ENCODE data around the gene CLMP. TPM values are rescaled to one million over a fixed set of nuclear protein-coding genes. Genes with fewer than 3 reads are reported as not detected.

CLMP gene
- total RNA-seq, 2 experiments from 2014 or later = 0.09 TPM; not detected in 1

DNA sequence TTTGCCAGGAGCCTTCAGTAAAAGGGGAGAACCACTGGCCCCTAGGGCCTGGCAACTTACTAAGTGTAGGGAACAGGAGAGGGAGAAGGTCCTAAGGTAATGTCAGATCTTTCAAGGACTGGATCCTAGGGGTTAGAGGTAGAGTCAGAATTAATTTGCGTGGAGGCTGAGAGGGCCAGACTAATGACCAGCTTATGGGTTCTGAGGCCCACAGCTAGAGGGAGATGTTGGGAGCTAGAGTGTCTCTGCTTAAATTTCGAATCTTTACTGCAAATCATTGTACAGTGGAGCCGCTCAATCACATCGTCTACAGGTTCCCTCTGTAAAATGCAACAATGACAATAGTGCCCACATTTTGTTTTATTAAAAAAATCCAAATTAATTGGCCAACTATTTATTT, 31.4 kb downstream of the CLMP start:
- POLR2A ChIA-PET = no interaction called here
- peaks cover 2% of the 10 kb centered on the region for H3K27me3 Mint-ChIP-seq

GRCh38 chr11:123161376-123162030, 33.5 kb downstream of the CLMP start:
- intact Hi-C loops (cut with micrococcal nuclease) = no loop called here
- ChIA-PET CTCF (interaction anchor here (0.9 to 7.0 kb wide), 3 partner anchors 50 to 90 kb away, joined by 3 to 53 read pairs (median 4); no protein-coding TSS in a partner anchor), POLR2A (interaction anchor here (1.0 to 1.2 kb wide), 2 partner anchors 9 to 18 kb away, joined by 3 read pairs; no protein-coding TSS in a partner anchor)
- TF ChIP-seq, protein P1, sequence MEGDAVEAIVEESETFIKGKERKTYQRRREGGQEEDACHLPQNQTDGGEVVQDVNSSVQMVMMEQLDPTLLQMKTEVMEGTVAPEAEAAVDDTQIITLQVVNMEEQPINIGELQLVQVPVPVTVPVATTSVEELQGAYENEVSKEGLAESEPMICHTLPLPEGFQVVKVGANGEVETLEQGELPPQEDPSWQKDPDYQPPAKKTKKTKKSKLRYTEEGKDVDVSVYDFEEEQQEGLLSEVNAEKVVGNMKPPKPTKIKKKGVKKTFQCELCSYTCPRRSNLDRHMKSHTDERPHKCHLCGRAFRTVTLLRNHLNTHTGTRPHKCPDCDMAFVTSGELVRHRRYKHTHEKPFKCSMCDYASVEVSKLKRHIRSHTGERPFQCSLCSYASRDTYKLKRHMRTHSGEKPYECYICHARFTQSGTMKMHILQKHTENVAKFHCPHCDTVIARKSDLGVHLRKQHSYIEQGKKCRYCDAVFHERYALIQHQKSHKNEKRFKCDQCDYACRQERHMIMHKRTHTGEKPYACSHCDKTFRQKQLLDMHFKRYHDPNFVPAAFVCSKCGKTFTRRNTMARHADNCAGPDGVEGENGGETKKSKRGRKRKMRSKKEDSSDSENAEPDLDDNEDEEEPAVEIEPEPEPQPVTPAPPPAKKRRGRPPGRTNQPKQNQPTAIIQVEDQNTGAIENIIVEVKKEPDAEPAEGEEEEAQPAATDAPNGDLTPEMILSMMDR (IDR thresholded peaks at IDR 0.05) = no peak
- no peaks in the 10 kb centered on the region for H3K9me3 Mint-ChIP-seq
- peaks cover 17% of the 10 kb centered on the region for H3K4me1 Mint-ChIP-seq (ENCODE audit: low read depth)
- no peak overlapping the region for H3K27ac Mint-ChIP-seq
- H3K36me3 Mint-ChIP-seq (ENCODE audit: low read depth) = no peaks in the 10 kb centered on the region
- H3K27me3 Mint-ChIP-seq = peaks cover 1% of the 10 kb centered on the region
- no peak for ATAC-seq
- DNase-seq = no peak
- H3K4me3 Mint-ChIP-seq = no peak overlapping the region

More for the DNA sequence above, 31.4 kb downstream of the CLMP start:
- ATAC-seq = no peak
- Mint-ChIP-seq H3K9me3 (no peaks in the 10 kb centered on the region), H3K36me3 (ENCODE audit: low read depth) (no peaks in the 10 kb centered on the region), H3K4me1 (ENCODE audit: low read depth) (peaks cover 17% of the 10 kb centered on the region), H3K4me3 (no peak overlapping the region), H3K27ac (no peak overlapping the region)
- no peak for DNase-seq
- intact Hi-C loops (cut with micrococcal nuclease) = no loop called here
- CTCF ChIA-PET = interaction anchor here (1.5 to 7.0 kb wide), 5 partner anchors 11 to 82 kb away, joined by 3 to 53 read pairs (median 8); no protein-coding TSS in a partner anchor
- TF ChIP-seq, protein P1 (IDR thresholded peaks at IDR 0.05) = no peak

GRCh38 chr11:123159183-123159857, 35.7 kb downstream of the CLMP start:
- peaks cover 1% of the 10 kb centered on the region for H3K27me3 Mint-ChIP-seq
- CTCF ChIA-PET = no interaction called here
- intact Hi-C loops (cut with micrococcal nuclease) = loop anchor here (5.0 kb wide), 1 partner anchor 73 kb away; no protein-coding TSS in a partner anchor
- H3K27ac Mint-ChIP-seq = peak overlapping the region; percentile 68
- no peak overlapping the region for H3K4me3 Mint-ChIP-seq
- H3K4me1 Mint-ChIP-seq (ENCODE audit: low read depth) = peaks cover 17% of the 10 kb centered on the region
- H3K36me3 Mint-ChIP-seq (ENCODE audit: low read depth) = no peaks in the 10 kb centered on the region
- DNase-seq = peak; percentile 72
- ATAC-seq = peak; percentile 88
- no peaks in the 10 kb centered on the region for H3K9me3 Mint-ChIP-seq
- POLR2A ChIA-PET = interaction anchor here (0.5 kb wide), 1 partner anchor 14 kb away, joined by 3 read pairs; no protein-coding TSS in a partner anchor
- TF ChIP-seq, protein P1 (IDR thresholded peaks at IDR 0.05) = no peak

DNA sequence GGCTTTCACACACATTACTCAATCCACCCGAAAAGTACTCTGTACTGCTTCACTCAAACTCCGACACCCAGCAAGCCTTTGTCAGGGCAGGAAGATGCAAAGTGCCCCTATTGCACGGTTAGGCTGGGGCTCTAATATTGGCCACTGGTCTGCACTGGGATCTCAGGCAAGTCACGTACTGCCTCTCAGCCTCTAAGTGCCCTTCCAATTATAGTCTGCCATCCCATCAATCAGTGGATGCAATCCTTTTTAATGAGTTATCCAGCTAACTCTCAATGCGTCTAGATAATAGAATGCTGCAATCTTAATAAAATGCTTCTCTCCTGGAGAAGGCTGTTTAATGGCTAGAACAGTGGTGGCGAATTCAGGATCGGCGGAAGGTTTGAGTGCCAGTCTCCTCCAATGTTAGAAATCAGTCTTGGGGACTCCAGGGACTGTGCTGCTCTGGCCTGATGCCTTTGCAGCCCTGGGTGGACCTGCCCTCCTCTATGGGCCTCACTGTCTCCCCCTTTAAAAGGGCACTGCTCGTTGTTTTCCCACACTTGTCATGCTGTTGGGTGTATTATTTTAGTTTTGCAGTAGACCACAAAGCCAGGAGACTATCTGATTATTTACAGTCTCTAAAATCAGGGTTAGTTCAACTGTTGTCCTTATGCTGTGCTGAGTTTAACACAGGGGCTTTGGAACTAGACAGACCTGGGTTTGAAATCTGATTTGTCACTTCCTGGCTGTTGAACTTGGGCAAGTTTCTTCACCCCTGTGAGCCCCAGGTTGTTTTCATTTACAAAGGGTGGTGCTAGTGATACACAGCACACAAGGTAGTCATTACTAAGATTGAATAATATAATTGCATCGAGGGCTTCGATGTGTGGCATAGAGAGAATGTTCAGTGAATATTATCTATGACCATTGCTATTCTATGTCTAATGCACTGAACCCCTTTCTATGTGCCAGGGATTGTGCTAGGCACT, 36.7 kb downstream of the CLMP start:
- H3K27ac Mint-ChIP-seq = no peak overlapping the region
- H3K27me3 Mint-ChIP-seq = peaks cover 1% of the 10 kb centered on the region
- no peak for ATAC-seq
- ChIA-PET POLR2A (no interaction called here), CTCF (no interaction called here)
- H3K36me3 Mint-ChIP-seq (ENCODE audit: low read depth) = no peaks in the 10 kb centered on the region
- DNase-seq = no peak
- H3K4me1 Mint-ChIP-seq (ENCODE audit: low read depth) = peaks cover 17% of the 10 kb centered on the region
- intact Hi-C loops (cut with micrococcal nuclease) = loop anchor here (5.0 kb wide), 1 partner anchor 74 kb away; no protein-coding TSS in a partner anchor
- H3K9me3 Mint-ChIP-seq = no peaks in the 10 kb centered on the region
- TF ChIP-seq, protein P1 (IDR thresholded peaks at IDR 0.05) = no peak
- no peak overlapping the region for H3K4me3 Mint-ChIP-seq
